ENCODE measurements around the gene CFAP20DC.

The CFAP20DC gene

DNA sequence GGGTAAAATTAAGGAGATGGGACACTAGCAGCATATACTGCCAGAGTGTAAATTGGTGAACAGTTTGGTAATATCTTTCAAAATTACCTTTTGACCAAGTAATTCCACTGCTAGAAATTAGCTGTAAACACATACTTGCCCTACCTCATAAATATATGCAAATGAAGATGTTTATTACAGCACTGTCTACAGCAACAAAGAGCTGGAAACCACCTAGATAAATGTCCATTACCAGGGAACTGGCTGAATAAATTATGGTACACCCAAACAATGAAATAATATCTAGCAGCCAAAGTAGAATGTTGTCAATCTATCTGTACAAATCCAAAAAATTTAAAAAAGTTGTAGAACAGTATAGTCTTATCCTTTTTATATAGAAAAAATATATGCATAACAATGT is 277.4 kb downstream of the CFAP20DC start:
- Histone ChIP-seq H3K4me1 (no peaks in the 10 kb centered on the region), H3K4me3 (no peak overlapping the region), H3K9me3 (no peaks in the 10 kb centered on the region), H3K27ac (no peak overlapping the region), H3K27me3 (no peaks in the 10 kb centered on the region), H3K36me3 (no peaks in the 10 kb centered on the region)
- intact Hi-C loops (cut with DNase I; ENCODE audit: low total_unique reads) = no loop called here
- no peak for TF ChIP-seq CTCF (IDR thresholded peaks at IDR 0.05)
- DNase-seq = no peak

- Histone ChIP-seq H3K27ac (no peak overlapping the region), H3K4me3 (no peak overlapping the region), H3K27me3 (no peaks in the 10 kb centered on the region), H3K36me3 (no peaks in the 10 kb centered on the region), H3K4me1 (no peaks in the 10 kb centered on the region), H3K9me3 (peaks cover 0 to 7% (median 6%) of the 10 kb centered on the region in 3 donors)
- no peak for TF ChIP-seq CTCF (IDR thresholded peaks at IDR 0.05)
- intact Hi-C loops (cut with DNase I; ENCODE audit: low total_unique reads) = no loop called here
- DNase-seq = no peak
Measured at GRCh38 chr3:58769065-58769464, 280.8 kb downstream of the CFAP20DC start.

DNA sequence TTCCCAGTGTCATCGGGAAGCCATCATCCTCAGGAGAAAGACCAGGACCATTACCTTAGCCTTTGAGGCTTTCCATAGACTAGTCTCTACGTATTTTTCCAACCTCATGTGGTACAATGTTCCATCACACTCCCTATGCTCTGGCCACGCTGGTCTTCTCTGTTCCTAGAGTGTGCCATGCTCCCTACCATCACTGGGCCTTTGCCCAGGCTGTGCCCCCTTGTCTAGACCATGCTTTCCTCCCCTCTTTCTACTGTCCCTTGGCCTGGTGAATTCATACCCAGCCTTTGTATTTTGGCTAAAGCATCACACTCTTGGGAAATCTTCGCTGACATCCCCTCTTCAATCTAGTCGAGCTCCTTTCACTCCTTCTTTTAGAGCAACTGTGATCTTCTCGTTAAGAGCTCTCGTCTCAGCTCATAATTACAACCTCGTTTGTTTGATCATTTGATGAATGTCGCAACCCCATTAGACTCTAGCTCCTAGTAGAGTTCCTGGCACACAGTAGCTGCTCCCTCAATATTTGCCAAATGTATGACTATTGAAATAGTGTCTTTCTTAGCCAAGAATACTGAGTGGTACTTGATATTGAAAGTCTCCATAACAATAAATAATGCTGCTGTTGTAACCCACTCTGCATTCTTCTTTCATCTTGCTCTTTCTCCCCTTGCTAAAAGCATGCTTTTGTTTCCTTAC is 283.1 kb downstream of the CFAP20DC start:
- no peak for TF ChIP-seq CTCF (IDR thresholded peaks at IDR 0.05)
- Histone ChIP-seq H3K27ac (no peak overlapping the region), H3K36me3 (no peaks in the 10 kb centered on the region)

DNA sequence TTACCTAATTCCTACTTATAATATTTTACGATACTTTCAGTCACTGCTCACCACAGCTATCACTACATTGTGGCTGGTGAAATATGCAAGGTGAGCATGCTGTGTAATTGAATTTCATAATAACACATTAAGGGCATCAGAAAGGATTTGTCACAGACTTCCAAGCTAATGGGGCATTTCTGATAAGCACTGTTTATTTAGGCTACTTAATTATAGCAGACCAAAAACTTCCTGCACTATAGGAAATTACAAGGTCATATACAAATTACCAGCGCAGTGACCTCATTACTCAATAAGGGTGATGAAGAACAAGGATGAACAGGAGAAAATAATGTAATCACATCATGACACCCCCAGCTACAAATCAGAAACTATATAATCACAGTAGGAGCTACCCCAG is 294.7 kb downstream of the CFAP20DC start:
- no peaks in the 10 kb centered on the region for H3K9me3 ChIP-seq
- H3K36me3 ChIP-seq = no peaks in the 10 kb centered on the region
- no peak overlapping the region for H3K27ac ChIP-seq

More for the DNA sequence above, 283.1 kb downstream of the CFAP20DC start:
- Histone ChIP-seq H3K4me1 (no peaks in the 10 kb centered on the region), H3K9me3 (peaks cover 0 to 12% (median 9%) of the 10 kb centered on the region in 3 donors), H3K4me3 (no peak overlapping the region), H3K27me3 (no peaks in the 10 kb centered on the region)
- intact Hi-C loops (cut with DNase I; ENCODE audit: low total_unique reads) = no loop called here
- DNase-seq = no peak

DNA sequence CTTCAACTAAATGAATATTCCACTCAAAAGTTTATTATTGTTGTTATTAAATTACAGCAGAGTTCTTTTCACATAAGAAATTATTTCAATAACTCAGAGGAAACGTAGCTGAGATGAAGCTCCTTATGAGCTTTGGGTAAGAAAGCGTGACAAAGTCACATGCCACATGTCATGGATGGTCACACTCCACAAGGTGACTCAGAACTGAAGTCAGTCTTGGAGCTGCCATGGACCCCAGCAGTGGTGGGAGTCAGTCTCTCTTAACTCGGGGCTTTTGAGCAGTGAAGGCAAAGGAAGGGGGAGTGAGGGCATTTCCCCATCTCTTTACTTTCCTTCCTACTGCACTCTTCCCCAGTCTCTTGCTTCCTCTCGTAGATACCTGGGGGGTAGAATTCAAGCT is 295.8 kb downstream of the CFAP20DC start:
- Histone ChIP-seq H3K36me3 (no peaks in the 10 kb centered on the region), H3K27ac (no peak overlapping the region), H3K9me3 (no peaks in the 10 kb centered on the region), H3K4me1 (no peaks in the 10 kb centered on the region), H3K27me3 (no peaks in the 10 kb centered on the region), H3K4me3 (no peak overlapping the region)
- TF ChIP-seq CTCF (IDR thresholded peaks at IDR 0.05) = no peak
- intact Hi-C loops (cut with DNase I; ENCODE audit: low total_unique reads) = no loop called here
- DNase-seq = no peak

More for the DNA sequence above, 294.7 kb downstream of the CFAP20DC start:
- intact Hi-C loops (cut with DNase I; ENCODE audit: low total_unique reads) = no loop called here
- no peak for DNase-seq
- no peaks in the 10 kb centered on the region for H3K27me3 ChIP-seq
- H3K4me3 ChIP-seq = no peak overlapping the region
- TF ChIP-seq CTCF (IDR thresholded peaks at IDR 0.05) = no peak
- no peaks in the 10 kb centered on the region for H3K4me1 ChIP-seq
